ENCODE data around the gene KDM8.

Gene KDM8

GRCh38 chr16:27254262-27254811 lies 51.0 kb downstream of the KDM8 start:
- Histone ChIP-seq H3K4me2 (ENCODE audit: low read length) (no peak overlapping the region), H3K4me3 (ENCODE audit: low read depth, low read length, poor library complexity, severe bottlenecking) (no peak overlapping the region), H3K9me3 (ENCODE audit: low read length) (no peaks in the 10 kb centered on the region), H3K9me2 (ENCODE audit: low read depth, low read length) (no peaks in the 10 kb centered on the region), H3K27ac (ENCODE audit: low read depth, low read length, poor library complexity, severe bottlenecking) (peak overlapping the region; percentile 37), H3K36me3 (ENCODE audit: insufficient read depth, low read length) (peaks cover 32% of the 10 kb centered on the region), H3K27me3 (ENCODE audit: insufficient read depth, low read length) (no peaks in the 10 kb centered on the region), H3K79me2 (ENCODE audit: insufficient read depth, low read length) (no peaks in the 10 kb centered on the region), H4K20me1 (ENCODE audit: insufficient read depth, low read length) (no peaks in the 10 kb centered on the region), H3F3A (ENCODE audit: insufficient read depth, low read length) (no peaks in the 10 kb centered on the region), H3K9ac (ENCODE audit: low read length) (no peak overlapping the region), H2AFZ (ENCODE audit: low read length) (no peak overlapping the region), H3K4me1 (ENCODE audit: insufficient read depth, low read length, severe bottlenecking) (peaks cover 14% of the 10 kb centered on the region)
- TF ChIP-seq, protein P1, sequence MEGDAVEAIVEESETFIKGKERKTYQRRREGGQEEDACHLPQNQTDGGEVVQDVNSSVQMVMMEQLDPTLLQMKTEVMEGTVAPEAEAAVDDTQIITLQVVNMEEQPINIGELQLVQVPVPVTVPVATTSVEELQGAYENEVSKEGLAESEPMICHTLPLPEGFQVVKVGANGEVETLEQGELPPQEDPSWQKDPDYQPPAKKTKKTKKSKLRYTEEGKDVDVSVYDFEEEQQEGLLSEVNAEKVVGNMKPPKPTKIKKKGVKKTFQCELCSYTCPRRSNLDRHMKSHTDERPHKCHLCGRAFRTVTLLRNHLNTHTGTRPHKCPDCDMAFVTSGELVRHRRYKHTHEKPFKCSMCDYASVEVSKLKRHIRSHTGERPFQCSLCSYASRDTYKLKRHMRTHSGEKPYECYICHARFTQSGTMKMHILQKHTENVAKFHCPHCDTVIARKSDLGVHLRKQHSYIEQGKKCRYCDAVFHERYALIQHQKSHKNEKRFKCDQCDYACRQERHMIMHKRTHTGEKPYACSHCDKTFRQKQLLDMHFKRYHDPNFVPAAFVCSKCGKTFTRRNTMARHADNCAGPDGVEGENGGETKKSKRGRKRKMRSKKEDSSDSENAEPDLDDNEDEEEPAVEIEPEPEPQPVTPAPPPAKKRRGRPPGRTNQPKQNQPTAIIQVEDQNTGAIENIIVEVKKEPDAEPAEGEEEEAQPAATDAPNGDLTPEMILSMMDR (IDR thresholded peaks at IDR 0.05; ENCODE audit: low read length) = no peak
- no peak for TF ChIP-seq EZH2 (IDR thresholded peaks at IDR 0.05; ENCODE audit: borderline replicate concordance, low read length)

- Histone ChIP-seq H3K4me3 (ENCODE audit: low read depth, low read length, poor library complexity, severe bottlenecking) (no peak overlapping the region), H3K9ac (ENCODE audit: low read length) (no peak overlapping the region), H3K4me2 (ENCODE audit: low read length) (no peak overlapping the region), H3K79me2 (ENCODE audit: insufficient read depth, low read length) (peaks cover 11% of the 10 kb centered on the region), H3K4me1 (ENCODE audit: insufficient read depth, low read length, severe bottlenecking) (peaks cover 28% of the 10 kb centered on the region), H4K20me1 (ENCODE audit: insufficient read depth, low read length) (no peaks in the 10 kb centered on the region), H3K36me3 (ENCODE audit: insufficient read depth, low read length) (peaks cover 26% of the 10 kb centered on the region), H3K27ac (ENCODE audit: low read depth, low read length, poor library complexity, severe bottlenecking) (no peak overlapping the region), H3F3A (ENCODE audit: insufficient read depth, low read length) (no peaks in the 10 kb centered on the region), H2AFZ (ENCODE audit: low read length) (no peak overlapping the region), H3K9me2 (ENCODE audit: low read depth, low read length) (no peaks in the 10 kb centered on the region), H3K9me3 (ENCODE audit: low read length) (no peaks in the 10 kb centered on the region), H3K27me3 (ENCODE audit: insufficient read depth, low read length) (no peaks in the 10 kb centered on the region)
- TF ChIP-seq, protein P1 (IDR thresholded peaks at IDR 0.05; ENCODE audit: low read length) = no peak
- TF ChIP-seq EZH2 (IDR thresholded peaks at IDR 0.05; ENCODE audit: borderline replicate concordance, low read length) = no peak
Observed at GRCh38 chr16:27256861-27257260, 53.5 kb downstream of the KDM8 start.

DNA sequence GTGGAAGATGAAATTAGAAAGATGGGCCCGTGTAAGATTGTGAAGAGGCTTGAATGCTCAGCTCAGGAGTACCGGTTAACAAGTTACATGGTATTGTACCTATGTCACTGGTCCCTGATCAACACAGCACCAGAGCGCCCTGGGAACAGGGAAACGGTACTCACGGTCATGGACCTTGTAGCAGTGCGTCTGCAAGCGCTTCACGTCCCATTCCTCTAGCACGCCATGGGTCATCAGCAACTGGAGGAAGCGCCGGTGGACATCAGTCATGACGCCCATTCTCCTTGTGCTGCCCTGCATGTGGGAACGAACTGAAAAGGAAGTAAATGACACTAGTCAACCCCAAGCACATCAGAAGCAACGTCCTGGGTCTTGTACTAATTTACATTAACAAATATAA lies 53.9 kb downstream of the KDM8 start:
- no peak overlapping the region for H3K9ac ChIP-seq (ENCODE audit: low read length)
- H3K79me2 ChIP-seq (ENCODE audit: insufficient read depth, low read length) = peaks cover 11% of the 10 kb centered on the region
- no peak for TF ChIP-seq EZH2 (IDR thresholded peaks at IDR 0.05; ENCODE audit: borderline replicate concordance, low read length)
- TF ChIP-seq, protein P1 (IDR thresholded peaks at IDR 0.05; ENCODE audit: low read length) = no peak
- no peak overlapping the region for H3K4me3 ChIP-seq (ENCODE audit: low read depth, low read length, poor library complexity, severe bottlenecking)
- H3K36me3 ChIP-seq (ENCODE audit: insufficient read depth, low read length) = peaks cover 22% of the 10 kb centered on the region
- no peaks in the 10 kb centered on the region for H3K9me2 ChIP-seq (ENCODE audit: low read depth, low read length)
- no peaks in the 10 kb centered on the region for H4K20me1 ChIP-seq (ENCODE audit: insufficient read depth, low read length)
- no peak overlapping the region for H2AFZ ChIP-seq (ENCODE audit: low read length)
- no peaks in the 10 kb centered on the region for H3K27me3 ChIP-seq (ENCODE audit: insufficient read depth, low read length)
- no peak overlapping the region for H3K27ac ChIP-seq (ENCODE audit: low read depth, low read length, poor library complexity, severe bottlenecking)
- no peaks in the 10 kb centered on the region for H3K9me3 ChIP-seq (ENCODE audit: low read length)
- H3K4me1 ChIP-seq (ENCODE audit: insufficient read depth, low read length, severe bottlenecking) = peaks cover 32% of the 10 kb centered on the region
- H3K4me2 ChIP-seq (ENCODE audit: low read length) = no peak overlapping the region
- H3F3A ChIP-seq (ENCODE audit: insufficient read depth, low read length) = no peaks in the 10 kb centered on the region

Data from OCI-LY1 (cell line).